Prostate gland (tissue), 2 donors: ENCODE measurements around the gene ZNF674. TPM values are rescaled to one million over a fixed set of nuclear protein-coding genes. Genes with fewer than 3 reads are reported as not detected.

Source experiments
- DNase-seq: peaks from one replicate; pipeline ENCODE4 v3.0.0-alpha.2; 2019; ENCODE audit warnings: low spot score
- H3K27ac ChIP-seq, 2 donors: fragments of 200-600 bp; sonication (generic); 2 replicates each; pipeline ENCODE4 v1.5.1; 2017 to 2019
- H3K27me3 ChIP-seq: fragments of 200-600 bp; sonication (generic); replicated peaks from 2 replicates; pipeline ENCODE4 v1.5.1; 2019; ENCODE audit not compliant: insufficient read depth
- H3K36me3 ChIP-seq, 2 donors: fragments of 200-600 bp; sonication (generic); 1 replicate in 1 of 2; 2 replicates in 1 of 2; pipeline versions ENCODE4 v1.5.1 to v1.8.1; 2017 to 2019
- H3K4me1 ChIP-seq: fragments of 200-600 bp; sonication (generic); replicated peaks from 2 replicates; pipeline ENCODE4 v1.5.1; 2019
- H3K4me3 ChIP-seq, 2 donors: fragments of 200-600 bp; sonication (generic); 2 replicates each; pipeline ENCODE4 v1.5.1; 2017 to 2019
- H3K9me3 ChIP-seq: fragments of 200-600 bp; sonication (generic); 2 replicates; pipeline ENCODE4 v1.5.1; 2017
- CTCF ChIP-seq, 4 experiments: fragments of 200-600 bp in 2 of 4; fragments of 450-650 bp in 2 of 4; sonication (generic) in 2 of 4; IDR thresholded peaks; 1 replicate in 3 of 4; 2 replicates in 1 of 4; pipeline ENCODE4 v1.5.1; 2016 to 2019; ENCODE audit warnings: antibody characterized with exemption in 4 of 4, mild to moderate bottlenecking in 2 of 4, moderate library complexity in 2 of 4
- POLR2A ChIP-seq: fragments of 450-650 bp; IDR thresholded peaks from one replicate; pipeline ENCODE4 v1.6.1; 2016; ENCODE audit warnings: antibody characterized with exemption, mild to moderate bottlenecking
- POLR2AphosphoS5 ChIP-seq: sonication (generic); formaldehyde crosslinking; IDR thresholded peaks from one replicate; pipeline ENCODE4 v1.6.1; 2017; ENCODE audit warnings: antibody characterized with exemption
- WGBS: methylation state at CpG from one replicate; pipeline ENCODE4 v1.1.5; 2018; 5-methylcytosine and 5-hydroxymethylcytosine counted together
- intact Hi-C: fragments of 100-400 bp; cut with DNase I; formaldehyde crosslinking; loops from one replicate; pipeline ENCODE4 v1.14.2; 2022
- total RNA-seq, 2 donors: library from RNA; depleted of rRNA; stranded (reverse); fragments of >200 nt; gene quantifications; one replicate each; pipeline ENCODE4 v1.1.0, GENCODE V29; 2016

ZNF674 gene
- total RNA-seq, 2 donors from 2014 or later: 4.9 to 8.1 TPM

DNA sequence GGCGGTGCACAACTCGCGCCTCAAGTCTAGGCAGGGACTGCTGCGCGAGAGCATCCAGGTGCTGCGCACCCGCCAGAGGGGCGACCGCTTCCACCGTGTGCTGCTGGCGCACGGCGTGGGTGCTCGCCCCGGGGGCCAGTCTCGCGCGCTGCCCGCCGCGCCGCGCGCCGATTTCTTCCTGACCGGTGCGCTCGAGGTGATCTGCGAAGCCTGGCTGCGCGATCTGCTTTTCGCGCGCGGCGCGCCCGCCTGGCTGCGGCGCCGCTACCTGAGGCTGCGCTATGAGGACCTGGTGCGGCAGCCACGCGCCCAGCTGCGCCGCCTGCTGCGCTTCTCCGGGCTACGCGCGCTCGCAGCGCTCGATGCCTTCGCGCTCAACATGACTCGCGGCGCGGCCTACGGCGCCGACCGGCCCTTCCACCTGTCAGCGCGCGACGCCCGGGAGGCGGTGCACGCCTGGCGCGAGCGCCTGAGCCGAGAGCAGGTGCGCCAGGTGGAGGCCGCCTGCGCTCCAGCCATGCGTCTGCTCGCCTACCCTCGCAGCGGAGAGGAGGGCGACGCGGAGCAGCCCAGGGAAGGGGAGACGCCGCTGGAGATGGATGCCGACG lies 29.7 kb upstream of the ZNF674 start:
- WGBS: under 1% methylated on average over 30 of the region's 90 CpGs
- TF ChIP-seq POLR2AphosphoS5 (no peak), CTCF (IDR thresholded peaks at IDR 0.05) (no peak), POLR2A (no peak)

DNA sequence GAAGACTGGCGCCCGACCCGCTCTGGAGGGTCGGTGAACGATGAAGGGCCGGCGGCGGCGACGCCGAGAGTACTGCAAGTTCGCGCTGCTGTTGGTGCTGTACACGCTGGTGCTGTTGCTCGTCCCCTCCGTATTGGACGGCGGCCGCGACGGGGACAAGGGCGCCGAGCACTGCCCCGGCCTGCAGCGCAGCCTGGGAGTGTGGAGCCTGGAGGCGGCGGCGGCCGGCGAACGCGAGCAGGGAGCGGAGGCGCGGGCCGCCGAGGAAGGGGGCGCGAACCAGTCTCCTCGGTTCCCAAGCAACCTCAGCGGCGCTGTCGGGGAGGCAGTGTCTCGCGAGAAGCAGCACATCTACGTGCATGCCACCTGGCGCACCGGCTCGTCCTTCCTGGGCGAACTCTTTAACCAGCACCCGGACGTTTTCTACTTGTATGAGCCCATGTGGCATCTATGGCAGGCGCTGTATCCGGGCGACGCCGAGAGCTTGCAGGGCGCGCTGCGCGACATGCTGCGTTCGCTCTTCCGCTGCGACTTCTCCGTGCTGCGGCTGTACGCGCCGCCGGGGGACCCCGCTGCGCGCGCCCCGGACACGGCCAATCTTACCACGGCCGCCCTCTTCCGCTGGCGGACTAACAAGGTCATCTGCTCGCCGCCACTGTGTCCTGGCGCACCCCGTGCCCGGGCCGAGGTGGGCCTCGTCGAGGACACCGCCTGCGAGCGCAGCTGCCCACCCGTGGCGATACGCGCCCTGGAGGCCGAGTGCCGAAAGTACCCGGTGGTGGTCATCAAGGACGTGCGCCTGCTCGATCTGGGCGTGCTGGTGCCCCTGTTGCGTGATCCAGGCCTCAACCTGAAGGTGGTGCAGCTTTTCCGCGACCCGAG lies 28.9 kb upstream of the ZNF674 start:
- Histone ChIP-seq H3K27me3 (no peaks in the 10 kb centered on the region), H3K4me1 (no peaks in the 10 kb centered on the region), H3K9me3 (no peaks in the 10 kb centered on the region), H3K36me3 (no peaks in the 10 kb centered on the region), H3K4me3 (peak overlapping the region; percentile 35 to 43), H3K27ac (peak overlapping the region in 1 of 2 donors; percentile 46)
- under 1% methylated on average over 41 of the region's 107 CpGs for WGBS
- DNase-seq: peak; percentile 27
- intact Hi-C loops: no loop called here
- TF ChIP-seq POLR2A (no peak), CTCF (IDR thresholded peaks at IDR 0.05) (no peak), POLR2AphosphoS5 (no peak)

More for the DNA sequence above, 29.7 kb upstream of the ZNF674 start:
- Histone ChIP-seq H3K27ac (no peak overlapping the region), H3K9me3 (no peaks in the 10 kb centered on the region), H3K4me3 (peak overlapping the region; percentile 35 to 43), H3K4me1 (no peaks in the 10 kb centered on the region), H3K27me3 (no peaks in the 10 kb centered on the region), H3K36me3 (no peaks in the 10 kb centered on the region)
- DNase-seq: no peak
- intact Hi-C loops: no loop called here

DNA sequence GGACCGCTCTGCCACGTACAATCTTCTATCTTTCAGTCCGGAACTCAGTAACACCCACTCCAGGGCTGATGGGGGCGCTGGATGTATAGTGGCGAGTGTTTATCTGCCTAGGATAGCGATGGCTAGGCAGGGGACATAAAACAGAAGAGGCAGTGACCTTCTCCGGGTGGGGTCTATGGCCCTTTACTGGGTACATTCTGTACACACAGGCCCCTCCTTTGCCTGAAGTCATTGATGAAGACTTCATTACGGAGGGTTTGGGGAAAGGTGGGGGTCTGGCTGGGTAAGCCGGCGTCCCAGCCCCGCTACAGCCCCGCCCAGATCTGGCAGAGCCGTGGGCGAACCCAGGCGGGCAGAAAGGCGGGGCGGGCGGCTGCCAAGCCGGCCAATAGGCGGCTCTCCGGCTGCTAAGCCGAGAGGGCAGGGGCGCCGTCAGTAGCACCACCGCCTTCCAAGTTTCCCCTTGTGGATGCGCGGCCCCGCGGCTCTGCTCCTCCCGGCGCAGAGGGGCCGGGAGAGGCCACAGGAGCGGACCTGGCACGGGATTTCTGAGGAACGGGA lies 28.2 kb upstream of the ZNF674 start, which contains the start of gene CHST7:
Gene CHST7 (plus strand): TSS at position 435 of the 561 bp plus-strand sequence. CDS start 167 bp downstream, outside the sequence.
- intact Hi-C loops: no loop called here
- peak within 1 kb of the TSS in 1 of 2 donors; percentile 46 for H3K27ac ChIP-seq
- peak; percentile 24 for DNase-seq
- 17% methylated on average over 6 of the region's 35 CpGs for WGBS
- no peaks in the 10 kb centered on the region for H3K36me3 ChIP-seq
- H3K4me3 ChIP-seq: peak within 1 kb of the TSS; percentile 35 to 43
- H3K9me3 ChIP-seq: no peaks in the 10 kb centered on the region
- H3K4me1 ChIP-seq: no peaks in the 10 kb centered on the region
- TF ChIP-seq POLR2AphosphoS5 (peak; percentile 11), CTCF (IDR thresholded peaks at IDR 0.05) (no peak)
- no peaks in the 10 kb centered on the region for H3K27me3 ChIP-seq

DNA sequence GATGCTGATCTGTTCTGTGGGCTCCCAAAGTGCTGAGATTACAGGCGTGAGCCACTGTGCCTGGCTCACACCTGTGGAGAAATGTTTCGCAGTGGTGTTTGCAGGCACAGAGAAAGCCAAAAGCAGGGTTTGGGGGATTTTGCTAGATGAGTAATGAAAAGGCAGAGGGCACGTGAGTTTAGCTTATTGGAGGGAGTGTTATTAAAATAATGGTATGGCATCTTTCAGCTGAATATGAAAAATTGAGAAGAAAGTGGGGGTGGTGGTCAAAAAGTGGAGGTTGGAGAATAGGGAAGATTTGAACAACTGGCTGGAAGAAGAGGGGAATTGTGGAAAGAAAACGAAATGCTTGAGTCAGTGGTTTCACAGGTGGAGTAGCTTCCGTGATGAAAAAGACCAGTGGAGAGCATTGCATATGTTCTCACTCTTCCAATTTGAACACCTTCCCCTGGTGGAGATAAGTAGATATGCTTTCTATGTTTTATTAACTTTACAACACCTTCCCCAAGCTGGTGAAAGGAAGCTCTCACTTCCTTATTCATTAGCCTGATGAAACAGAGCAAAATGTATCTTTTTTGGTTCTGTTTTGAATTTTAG lies 27.2 kb upstream of the ZNF674 start:
- 97% methylated on average over 5 of the region's 5 CpGs for WGBS
- H3K36me3 ChIP-seq: no peaks in the 10 kb centered on the region
- intact Hi-C loops: no loop called here
- no peak for DNase-seq
- H3K9me3 ChIP-seq: no peaks in the 10 kb centered on the region
- no peak overlapping the region for H3K27ac ChIP-seq
- no peaks in the 10 kb centered on the region for H3K4me1 ChIP-seq
- H3K27me3 ChIP-seq: no peaks in the 10 kb centered on the region
- TF ChIP-seq POLR2AphosphoS5: no peak
- TF ChIP-seq POLR2A: no peak
- TF ChIP-seq CTCF (IDR thresholded peaks at IDR 0.05): no peak
- no peak overlapping the region for H3K4me3 ChIP-seq
